Brain microvascular endothelial cell (primary cell): Measurements from ENCODE around the gene C8A.

Source experiments
- DNase-seq: peaks from one replicate; pipeline ENCODE4 v3.0.0-alpha.2; 2020
- H3K27ac ChIP-seq: fragments of 250-450 bp; sonication (Bioruptor Pico); 2 replicates; pipeline ENCODE4 v1.5.1; 2020; ENCODE audit warnings: mild to moderate bottlenecking, moderate library complexity
- H3K27me3 ChIP-seq: fragments of 250-450 bp; sonication (Bioruptor Pico); replicated peaks from 2 replicates; pipeline ENCODE4 v1.5.1; 2020; ENCODE audit warnings: mild to moderate bottlenecking
- H3K36me3 ChIP-seq: fragments of 250-450 bp; sonication (Bioruptor Pico); replicated peaks from 2 replicates; pipeline ENCODE4 v1.5.1; 2020; ENCODE audit warnings: mild to moderate bottlenecking
- H3K4me3 ChIP-seq: 2 replicates; pipeline ENCODE4 v1.5.1; 2011; ENCODE audit warnings: low read depth, mild to moderate bottlenecking, control low read depth, low read length, moderate library complexity
- CTCF ChIP-seq: IDR thresholded peaks from 2 replicates; pipeline ENCODE4 v1.5.1; 2011; ENCODE audit warnings: low read depth, mild to moderate bottlenecking, moderate library complexity, low read length, control low read depth, inconsistent platforms; ENCODE audit errors: missing control alignments
- in situ Hi-C: cut with HindIII; loops from 2 replicates; pipeline ENCODE4 v1.10.0; 2017; ENCODE audit warnings: low sequenced_read_pairs, low pct_ligation_motif_present

The C8A gene

GRCh38 chr1:56850922-56851321 lies 3.7 kb upstream of the C8A start:
- H3K36me3 ChIP-seq: no peaks in the 10 kb centered on the region
- no peak for DNase-seq
- in situ Hi-C loops: no loop called here
- TF ChIP-seq CTCF: no peak
- no peak overlapping the region for H3K27ac ChIP-seq
- no peak overlapping the region for H3K4me3 ChIP-seq
- H3K27me3 ChIP-seq: no peaks in the 10 kb centered on the region

DNA sequence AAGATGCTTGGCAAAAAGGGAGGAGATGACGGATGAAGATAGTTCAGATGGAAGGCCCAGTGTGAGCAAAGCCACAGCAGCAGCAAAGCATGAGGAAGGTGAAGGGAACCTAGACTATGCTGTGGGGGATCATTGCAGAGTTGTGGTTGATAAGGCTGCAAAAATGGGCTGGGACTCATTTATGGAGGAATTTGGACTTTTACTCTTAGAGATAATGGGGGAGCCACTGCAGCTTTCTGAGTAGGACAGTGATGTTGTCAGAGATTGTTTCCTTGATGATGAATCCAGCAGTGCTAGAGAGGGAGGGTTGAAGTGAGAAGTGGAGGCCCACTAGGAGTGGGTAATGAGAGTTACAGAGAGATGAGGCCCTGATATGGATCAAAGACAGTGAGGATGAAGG lies 2.1 kb upstream of the C8A start:
- in situ Hi-C loops: no loop called here
- Histone ChIP-seq H3K27me3 (no peaks in the 10 kb centered on the region), H3K36me3 (no peaks in the 10 kb centered on the region), H3K4me3 (no peak overlapping the region), H3K27ac (no peak overlapping the region)
- TF ChIP-seq CTCF: no peak
- no peak for DNase-seq

- Histone ChIP-seq H3K27me3 (no peaks in the 10 kb centered on the region), H3K4me3 (no peak overlapping the region), H3K27ac (no peak overlapping the region), H3K36me3 (no peaks in the 10 kb centered on the region)
- TF ChIP-seq CTCF: no peak
- in situ Hi-C loops: no loop called here
- DNase-seq: no peak
Measured at GRCh38 chr1:56855190-56855589, 593 bp downstream of the C8A start.

GRCh38 chr1:56856186-56856585 lies 1.6 kb downstream of the C8A start:
- in situ Hi-C loops: no loop called here
- no peak for DNase-seq
- Histone ChIP-seq H3K4me3 (no peak overlapping the region), H3K36me3 (no peaks in the 10 kb centered on the region), H3K27me3 (no peaks in the 10 kb centered on the region), H3K27ac (no peak overlapping the region)
- no peak for TF ChIP-seq CTCF

GRCh38 chr1:56859287-56859686 lies 4.7 kb downstream of the C8A start:
- Histone ChIP-seq H3K27ac (no peak overlapping the region), H3K27me3 (no peaks in the 10 kb centered on the region), H3K4me3 (no peak overlapping the region), H3K36me3 (no peaks in the 10 kb centered on the region)
- in situ Hi-C loops: no loop called here
- DNase-seq: no peak
- no peak for TF ChIP-seq CTCF

GRCh38 chr1:56863265-56863992 lies 8.8 kb downstream of the C8A start:
- Histone ChIP-seq H3K27me3 (no peaks in the 10 kb centered on the region), H3K27ac (no peak overlapping the region), H3K4me3 (no peak overlapping the region), H3K36me3 (no peaks in the 10 kb centered on the region)
- no peak for TF ChIP-seq CTCF
- in situ Hi-C loops: no loop called here
- no peak for DNase-seq
